ENCODE measurements around the gene LENG8.

Gene LENG8
- 113 to 720 (median 261) reads per million in 3 experiments for total RNA-seq

- DNase-seq = peak; percentile 99
These were observed at the start of gene LENG8 for GRCh38 chr19:54448774-54449700. LENG8 (plus strand) TSS chr19:54449199; CDS start chr19:54451345, 2,146 bp downstream.

DNA sequence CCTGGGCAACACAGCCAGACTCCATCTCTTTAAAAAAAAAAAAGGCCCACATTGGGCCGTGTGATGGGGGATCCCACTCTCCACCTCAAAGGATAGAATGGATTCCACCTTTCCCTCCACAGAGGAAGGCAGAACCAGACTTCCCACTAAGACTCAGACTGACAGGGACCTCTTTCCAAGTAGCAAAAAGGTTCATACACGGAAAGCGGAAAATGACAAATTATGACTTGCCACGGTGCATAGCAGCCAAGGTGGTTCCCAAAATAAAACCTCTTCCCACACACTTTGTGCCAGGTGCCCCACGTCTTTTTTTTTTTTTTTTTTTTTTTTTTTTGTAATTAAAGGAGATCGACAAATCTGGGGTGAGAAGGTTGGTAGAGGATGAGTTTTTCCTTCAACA lies 48.1 kb upstream of the LENG8 start:
- no peak for DNase-seq

DNA sequence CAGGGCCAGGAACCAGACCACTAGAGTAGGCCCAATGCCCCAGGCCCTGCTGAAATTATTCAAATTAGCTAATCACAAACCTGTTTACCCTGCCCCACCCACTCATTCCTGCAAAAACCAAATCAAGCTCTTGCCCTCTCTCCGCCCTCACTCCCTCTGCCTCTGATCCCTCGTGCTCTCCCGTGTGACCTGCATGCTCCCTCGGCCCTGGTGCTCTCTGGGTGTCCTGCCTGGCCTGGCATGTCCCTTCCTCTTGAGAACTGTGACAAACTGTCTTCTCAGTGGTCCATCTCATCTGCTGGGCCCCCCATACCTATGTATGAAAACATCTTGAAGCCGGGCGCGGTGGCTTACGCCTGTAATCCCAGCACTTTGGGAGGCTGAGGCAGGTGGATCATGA lies 45.9 kb upstream of the LENG8 start:
- DNase-seq = no peak

DNA sequence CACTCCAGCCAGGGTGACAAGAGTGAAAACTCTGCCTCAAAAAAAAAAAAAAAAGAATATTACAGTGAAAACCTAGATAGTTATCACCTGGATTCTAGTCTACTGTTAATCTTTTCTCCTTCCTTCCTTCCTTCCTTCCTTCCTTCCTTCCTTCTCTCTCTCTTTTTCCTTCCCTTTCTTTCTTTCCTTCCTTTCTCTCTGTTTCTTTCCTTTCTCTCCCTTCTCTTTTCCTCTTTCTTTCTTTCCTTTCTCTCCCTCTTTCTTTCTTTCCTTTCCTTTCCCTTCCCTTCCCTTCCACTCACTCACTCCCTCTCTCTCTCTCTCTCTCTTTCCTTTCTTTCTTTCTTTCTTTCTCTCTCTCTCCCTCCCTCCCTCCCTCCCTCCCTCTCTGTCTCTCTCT lies 43.4 kb upstream of the LENG8 start:
- DNase-seq = no peak

GRCh38 chr19:54407780-54408179 lies 41.2 kb upstream of the LENG8 start:
- DNase-seq = no peak

DNA sequence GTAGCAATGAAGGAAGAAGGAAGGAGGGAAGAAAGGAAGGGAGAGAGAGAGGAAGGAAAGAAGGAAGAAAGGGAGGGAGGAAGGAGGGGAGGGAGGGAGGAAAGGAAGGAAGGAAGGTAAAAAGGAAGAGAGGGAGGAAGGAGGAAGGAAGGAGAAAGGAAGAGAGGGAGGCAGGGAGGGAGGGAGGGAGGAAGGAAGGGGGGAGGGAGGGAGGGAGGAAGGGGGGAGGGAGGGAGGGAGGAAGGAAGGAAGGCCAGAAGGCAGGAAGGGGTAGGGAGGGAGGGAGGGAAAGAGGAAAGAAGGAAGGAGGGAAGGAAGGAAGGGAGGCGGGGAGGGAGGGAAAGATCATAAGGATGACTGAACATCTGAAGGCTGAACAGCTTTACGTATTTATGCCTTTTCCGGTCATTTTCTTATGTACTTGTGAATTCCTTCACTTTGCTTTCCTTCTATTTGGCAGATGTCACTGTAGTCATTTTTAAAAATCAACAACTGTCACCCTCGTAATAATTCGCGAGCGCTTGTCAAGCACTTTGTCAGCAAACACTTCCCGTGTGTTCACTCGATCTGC lies 40.5 kb upstream of the LENG8 start:
- DNase-seq = no peak

DNA sequence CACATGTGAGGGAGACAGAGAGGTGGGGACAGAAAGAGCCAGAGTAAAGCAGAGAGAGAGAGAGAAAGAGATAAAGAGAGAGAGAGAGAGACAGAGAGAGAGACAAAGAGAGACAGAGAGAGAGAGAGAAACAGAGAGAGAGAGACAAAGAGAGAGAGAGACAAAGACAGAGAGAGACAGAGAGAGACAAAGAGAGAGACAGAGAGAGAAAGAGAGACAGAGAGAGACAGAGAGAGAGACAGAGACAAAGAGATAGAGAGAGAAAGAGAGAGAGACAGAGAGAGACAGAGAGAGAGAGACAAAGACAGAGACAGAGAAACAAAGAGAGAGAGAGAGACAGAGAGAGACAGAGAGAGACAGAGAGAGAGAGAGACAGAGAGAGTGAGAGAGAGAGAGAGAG lies 38.0 kb upstream of the LENG8 start:
- DNase-seq = no peak

DNA sequence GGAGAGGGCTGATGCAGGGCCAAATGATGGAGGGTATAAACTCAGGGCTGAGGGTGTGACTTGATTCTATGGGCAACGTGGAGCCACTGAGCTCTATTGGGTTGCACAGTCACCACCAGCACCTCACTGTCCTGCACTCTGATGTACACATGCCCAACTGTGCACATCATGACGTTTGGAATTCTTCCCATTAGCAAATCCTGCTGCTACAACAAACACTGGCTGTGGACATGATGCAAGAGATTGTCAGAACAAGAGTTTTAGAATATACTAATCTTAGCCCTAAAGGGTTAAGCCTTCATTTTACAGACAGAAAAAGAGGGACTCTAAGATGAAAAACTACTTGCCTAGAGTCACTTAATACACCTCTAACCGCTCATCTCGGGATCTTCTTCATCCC lies 36.1 kb upstream of the LENG8 start:
- DNase-seq = no peak

GRCh38 chr19:54414156-54414555 lies 34.8 kb upstream of the LENG8 start:
- no peak for DNase-seq

GRCh38 chr19:54415208-54415900 lies 33.6 kb upstream of the LENG8 start, which contains the start of gene TTYH1:
TTYH1 (plus strand) TSS chr19:54415464; CDS start chr19:54415553, 89 bp downstream.
- DNase-seq = no peak

DNA sequence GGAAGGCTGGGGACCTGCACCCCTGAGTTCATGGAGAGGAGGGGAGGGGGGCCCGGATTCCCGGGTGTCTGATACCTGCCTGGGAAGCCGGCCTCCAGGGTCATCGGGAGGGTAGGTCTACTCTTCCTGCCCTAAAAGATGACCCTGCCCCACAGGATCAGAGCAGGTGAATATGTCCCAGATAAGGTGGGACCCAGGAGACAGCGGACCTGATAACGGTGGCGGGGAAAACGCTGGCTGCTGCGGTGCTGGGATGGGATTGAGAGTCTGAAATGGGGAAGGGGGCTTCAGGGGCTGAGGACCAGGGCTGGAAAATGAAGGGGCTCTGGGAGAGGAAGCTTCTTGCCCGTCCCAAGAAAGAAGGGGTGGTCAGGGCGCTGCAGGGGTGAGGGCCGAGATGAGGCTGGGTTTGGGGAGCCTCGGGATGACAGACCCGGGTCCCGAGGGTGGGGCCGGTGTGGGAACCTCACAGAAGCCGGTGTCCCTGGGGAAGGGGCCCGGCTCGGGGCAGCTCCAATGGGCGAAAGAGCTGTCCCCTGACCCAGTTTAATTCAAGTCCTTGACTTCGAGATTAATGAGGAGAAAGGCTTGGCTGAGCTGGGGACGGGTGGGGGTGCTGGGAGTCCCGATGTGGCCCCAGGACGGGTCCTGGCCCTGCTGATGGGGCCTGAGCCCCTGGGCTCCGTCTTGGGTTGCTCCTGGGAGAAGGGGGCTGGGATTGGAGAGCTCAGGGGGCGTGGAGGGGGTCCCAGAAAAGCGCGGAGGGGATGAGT lies 32.9 kb upstream of the LENG8 start:
- no peak for DNase-seq

DNA sequence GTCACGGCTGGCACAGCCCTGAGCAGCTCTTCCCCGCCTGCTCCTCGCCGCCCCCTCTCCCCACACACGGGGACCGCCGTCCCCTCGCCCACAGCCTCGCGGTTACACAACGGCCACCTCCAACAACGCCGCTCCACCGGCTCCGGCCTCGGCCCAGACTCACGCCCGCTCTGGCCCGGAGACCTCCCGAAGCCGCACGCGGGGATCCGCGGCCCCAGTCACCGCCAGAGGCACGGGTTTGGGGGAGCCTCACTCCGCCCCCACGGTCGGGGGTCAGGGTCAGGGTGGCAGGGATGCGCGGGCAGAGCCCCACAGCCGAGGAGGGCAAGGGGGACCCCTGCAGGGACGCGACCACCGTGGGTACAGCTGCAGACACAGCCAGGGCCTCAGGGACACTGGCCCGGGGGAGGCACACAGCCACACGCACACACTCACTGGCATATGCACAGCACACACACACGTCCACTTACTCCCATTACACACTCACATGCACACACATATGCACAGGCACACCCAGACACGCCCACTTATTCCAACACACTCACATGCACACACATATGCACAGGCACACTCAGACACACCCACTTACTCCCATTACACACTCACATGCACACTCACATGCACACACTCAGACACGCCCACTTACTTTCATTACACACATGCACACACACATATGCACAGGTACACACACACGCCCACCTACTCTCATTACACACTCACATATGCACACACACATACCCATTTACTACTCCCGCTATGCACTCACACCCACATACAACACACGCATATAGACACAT lies 32.1 kb upstream of the LENG8 start:
- no peak for DNase-seq

DNA sequence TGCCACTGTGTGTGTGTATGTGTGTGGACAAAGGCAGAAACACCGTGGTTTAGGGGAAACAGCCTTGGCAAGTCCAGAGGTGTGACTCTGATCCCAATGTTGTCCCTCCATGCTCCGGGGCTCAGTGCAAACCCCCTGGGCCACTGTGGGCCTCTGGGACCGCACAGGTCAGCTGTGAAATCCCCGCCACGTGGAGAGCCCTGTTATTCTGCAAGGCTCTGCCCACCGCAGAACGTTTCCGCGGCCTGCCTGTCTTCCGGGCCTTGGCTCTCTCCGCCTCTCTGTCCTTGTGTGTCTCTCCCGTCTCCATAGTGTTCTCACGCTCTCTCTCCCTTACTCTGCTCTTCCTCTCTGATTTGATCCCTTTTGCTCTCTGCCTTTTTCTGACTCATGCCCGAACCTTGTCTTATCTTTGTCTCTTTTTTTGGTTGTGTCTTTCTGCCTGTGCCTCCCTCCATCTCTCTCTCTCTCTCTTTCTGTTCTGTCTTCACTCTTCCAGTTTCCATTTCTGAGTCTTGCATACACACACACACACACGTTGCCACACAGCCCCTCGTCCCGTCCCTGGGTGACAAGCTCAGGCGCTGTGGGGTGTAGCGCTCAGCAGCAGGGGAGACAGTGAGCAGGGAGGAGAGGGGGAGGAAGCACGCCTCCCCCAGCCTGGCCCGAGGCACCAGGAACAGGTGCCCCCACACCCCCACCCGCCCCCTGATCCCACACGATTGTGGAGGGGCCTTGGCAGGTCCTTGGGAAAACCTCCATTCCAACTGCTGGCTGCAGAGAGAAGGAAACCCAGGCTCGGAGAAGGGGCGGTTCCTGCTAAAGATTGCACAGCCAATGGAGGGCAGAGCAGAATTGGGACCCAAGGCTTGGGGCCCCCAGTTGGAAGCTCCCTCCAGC lies 30.7 kb upstream of the LENG8 start:
- no peak for DNase-seq

DNA sequence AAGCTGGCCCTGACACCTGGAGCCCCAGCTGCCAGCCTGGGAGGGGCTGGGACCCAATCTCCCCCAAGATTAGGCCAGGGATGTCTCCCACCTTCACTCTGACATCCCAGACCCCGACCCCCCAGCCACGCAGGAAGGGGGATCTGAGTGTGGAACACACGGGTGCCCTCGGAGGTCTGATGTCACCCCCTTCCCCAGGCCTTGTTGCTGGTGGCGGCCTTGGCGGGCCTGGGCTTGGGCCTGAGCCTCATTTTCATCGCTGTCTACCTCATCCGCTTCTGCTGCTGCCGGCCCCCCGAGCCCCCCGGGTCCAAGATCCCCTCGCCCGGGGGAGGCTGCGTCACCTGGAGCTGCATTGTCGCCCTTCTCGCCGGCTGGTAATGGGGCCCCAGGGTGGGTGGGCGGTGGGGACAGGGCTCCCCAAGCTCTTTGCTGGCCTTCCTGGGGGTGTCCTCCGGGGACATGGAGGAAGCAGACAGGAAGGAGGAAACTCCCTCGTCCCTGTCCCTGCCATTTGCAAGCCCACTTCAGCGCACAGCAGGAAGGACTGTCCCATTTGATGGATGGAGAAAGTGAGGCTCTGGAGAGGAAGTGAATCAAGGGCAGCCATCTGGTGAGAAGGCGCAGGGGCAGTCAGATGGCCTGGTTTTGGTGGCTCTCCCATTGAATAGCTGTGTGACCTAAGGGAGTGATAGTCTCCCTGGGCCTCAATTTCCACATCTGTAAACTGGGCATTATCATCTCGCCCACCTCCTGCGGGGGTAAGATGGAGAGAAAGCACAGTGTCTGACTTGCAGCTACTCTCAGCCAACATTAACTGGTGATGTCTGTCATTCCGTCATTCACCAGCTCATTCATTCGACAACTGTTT lies 29.8 kb upstream of the LENG8 start:
- no peak for DNase-seq

DNA sequence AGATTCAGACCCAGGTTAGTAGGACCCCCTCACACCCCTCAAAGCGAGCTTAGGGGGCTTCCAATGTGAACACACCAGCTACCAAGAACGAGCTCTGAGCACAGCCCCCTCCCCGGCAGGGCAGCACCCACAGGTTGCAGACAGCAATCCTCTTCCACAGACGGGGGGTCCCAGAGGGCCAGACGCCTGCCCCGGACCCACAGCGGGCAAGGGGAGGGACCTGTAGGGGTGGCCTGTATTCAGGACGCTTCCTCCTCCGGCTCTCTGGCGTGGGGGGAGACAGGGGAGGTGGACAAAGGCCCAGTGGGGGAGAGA lies 29.0 kb upstream of the LENG8 start:
- no peak for DNase-seq

- no peak for DNase-seq
These were observed 28.4 kb upstream of the LENG8 start for GRCh38 chr19:54420383-54421168.

DNA sequence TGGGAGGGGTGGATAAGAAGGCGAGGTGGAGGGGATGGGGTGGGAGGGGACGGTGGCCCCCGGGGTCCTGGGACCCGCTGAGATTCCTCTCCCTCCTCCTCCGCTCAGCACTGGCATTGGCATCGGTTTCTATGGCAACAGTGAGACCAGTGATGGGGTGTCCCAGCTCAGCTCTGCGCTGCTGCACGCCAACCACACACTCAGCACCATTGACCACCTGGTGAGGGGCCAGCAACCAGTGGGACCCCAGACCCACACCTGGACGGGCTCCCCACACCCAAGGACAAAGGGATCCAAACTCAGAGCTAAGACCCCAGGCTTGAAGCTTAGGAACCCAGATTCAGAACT lies 27.9 kb upstream of the LENG8 start:
- no peak for DNase-seq

DNA sequence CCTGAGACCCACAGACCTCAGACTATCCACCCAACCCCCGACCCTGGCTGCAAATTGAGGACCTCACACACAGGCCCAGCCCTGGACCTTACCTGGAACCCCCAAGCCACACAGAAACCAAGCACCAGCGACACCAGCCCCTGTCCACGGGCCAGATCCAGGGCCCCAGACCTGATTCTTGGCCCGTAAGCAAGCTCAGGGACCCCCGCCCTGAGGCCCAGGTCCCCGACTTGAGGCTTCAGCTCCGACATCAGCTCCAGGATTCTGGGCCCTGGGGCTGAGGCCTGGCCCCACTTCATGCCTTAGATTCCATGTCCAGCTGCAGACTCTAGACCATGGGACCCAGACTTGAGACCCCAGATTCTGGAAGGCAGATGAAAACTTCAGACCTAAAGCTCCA lies 27.5 kb upstream of the LENG8 start:
- DNase-seq = no peak

- DNase-seq = no peak
These were observed 26.9 kb upstream of the LENG8 start for GRCh38 chr19:54422136-54422535.
